HepG2 (cell line): ENCODE data around the gene ABHD12. TPM values are rescaled to one million over a fixed set of nuclear protein-coding genes. Genes with fewer than 3 reads are reported as not detected.

ENCODE experiments used
- ATM ChIP-seq: fragments of 450-650 bp; IDR thresholded peaks from 2 replicates; pipeline ENCODE4 v1.7.1; 2017; ENCODE audit warnings: mild to moderate bottlenecking, borderline replicate concordance
- CENPX ChIP-seq: sonication (generic); formaldehyde crosslinking; IDR thresholded peaks from 2 replicates; pipeline ENCODE4 v1.9.0; 2021; ENCODE audit warnings: mild to moderate bottlenecking, missing genetic modification reagents, moderate library complexity
- CHCHD3 ChIP-seq: sonication (generic); formaldehyde crosslinking; IDR thresholded peaks from 2 replicates; pipeline ENCODE4 v1.8.0; 2022; ENCODE audit warnings: mild to moderate bottlenecking, missing genetic modification reagents, moderate library complexity
- IKZF1 ChIP-seq: fragments of 450-650 bp; IDR thresholded peaks from 2 replicates; pipeline ENCODE4 v1.7.1; 2016
- SOX6 ChIP-seq, 2 experiments: fragments of 450-650 bp in 1 of 2; sonication (generic) in 1 of 2; formaldehyde crosslinking in 1 of 2; IDR thresholded peaks; 2 replicates each; pipeline versions ENCODE4 v1.4.0 to v1.6.1; 2017 to 2020; ENCODE audit warnings: antibody characterized with exemption in 1 of 2, mild to moderate bottlenecking in 1 of 2, missing genetic modification reagents in 1 of 2
- SSRP1 ChIP-seq: IDR thresholded peaks from 2 replicates; pipeline ENCODE4 v1.6.1; 2016; ENCODE audit warnings: control low read depth
- TOE1 ChIP-seq: sonication (generic); formaldehyde crosslinking; IDR thresholded peaks from 2 replicates; pipeline ENCODE4 v1.4.0; 2020; ENCODE audit warnings: mild to moderate bottlenecking, missing genetic modification reagents
- ZNF101 ChIP-seq: sonication (generic); formaldehyde crosslinking; IDR thresholded peaks from 2 replicates; pipeline ENCODE4 v1.4.0; 2020; ENCODE audit warnings: mild to moderate bottlenecking, low read depth, missing genetic modification reagents, borderline replicate concordance
- ZNF678 ChIP-seq: sonication (generic); formaldehyde crosslinking; IDR thresholded peaks from 2 replicates; pipeline ENCODE4 v1.4.0; 2020; ENCODE audit warnings: mild to moderate bottlenecking, missing genetic modification reagents
- ZSCAN30 ChIP-seq: sonication (generic); formaldehyde crosslinking; IDR thresholded peaks from 2 replicates; pipeline ENCODE4 v1.5.0; 2020; ENCODE audit warnings: mild to moderate bottlenecking, missing genetic modification reagents
- polyA plus RNA-seq, 8 experiments: library from polyadenylated mRNA; depleted of rRNA in 3 of 8; stranded (reverse) in 7 of 8; unstranded in 1 of 8; fragments of >200 nt; fragmentation: Illumina TruSeq in 4 of 8; extraction: Trizol in 4 of 8; gene quantifications; 2 replicates each; pipeline versions ENCODE4 v1.2.1 to v1.2.3, GENCODE V29; 2011 to 2016; ENCODE audit warnings: low read depth in 4 of 8, missing spikeins in 1 of 8, mixed read lengths in 1 of 8; ENCODE audit not compliant: insufficient read depth in 1 of 8
- total RNA-seq, 5 experiments: library from RNA; depleted of rRNA; stranded (reverse); fragments of >200 nt; fragmentation: Illumina TruSeq; extraction: Trizol; gene quantifications; 2 replicates each; pipeline ENCODE4 v1.2.3, GENCODE V29; 2016; ENCODE audit warnings: low read depth in 1 of 5
- TF ChIP-seq, protein P1 (sequence below): sonication (generic); formaldehyde crosslinking; IDR thresholded peaks from 2 replicates; pipeline ENCODE4 v1.4.0; 2020; ENCODE audit warnings: missing genetic modification reagents
- TF ChIP-seq, protein P2 (sequence below): sonication (generic); formaldehyde crosslinking; IDR thresholded peaks from 2 replicates; pipeline ENCODE4 v1.8.0; 2023; ENCODE audit warnings: mild to moderate bottlenecking, missing genetic modification reagents
- TF ChIP-seq, protein P3 (sequence below): sonication (generic); formaldehyde crosslinking; IDR thresholded peaks from 2 replicates; pipeline ENCODE4 v1.4.0; 2020; ENCODE audit warnings: missing genetic modification reagents
- TF ChIP-seq, protein P4 (sequence below): conservative IDR thresholded peaks from 2 replicates; pipeline ENCODE4 v1.6.1; 2018; ENCODE audit warnings: missing genetic modification reagents
- TF ChIP-seq, protein P5 (sequence below): IDR thresholded peaks from 2 replicates; pipeline ENCODE4 v1.6.1; 2016
- TF ChIP-seq, protein P6 (sequence below): sonication (generic); formaldehyde crosslinking; IDR thresholded peaks from 2 replicates; pipeline ENCODE4 v1.4.0; 2020; ENCODE audit warnings: missing genetic modification reagents

The ABHD12 gene
- total and polyA plus RNA-seq, 2 of the 13 experiments (the other 11 are each of a cell fraction or from before 2014, with no cell fraction given), result 23.5 to 72.1 TPM

DNA sequence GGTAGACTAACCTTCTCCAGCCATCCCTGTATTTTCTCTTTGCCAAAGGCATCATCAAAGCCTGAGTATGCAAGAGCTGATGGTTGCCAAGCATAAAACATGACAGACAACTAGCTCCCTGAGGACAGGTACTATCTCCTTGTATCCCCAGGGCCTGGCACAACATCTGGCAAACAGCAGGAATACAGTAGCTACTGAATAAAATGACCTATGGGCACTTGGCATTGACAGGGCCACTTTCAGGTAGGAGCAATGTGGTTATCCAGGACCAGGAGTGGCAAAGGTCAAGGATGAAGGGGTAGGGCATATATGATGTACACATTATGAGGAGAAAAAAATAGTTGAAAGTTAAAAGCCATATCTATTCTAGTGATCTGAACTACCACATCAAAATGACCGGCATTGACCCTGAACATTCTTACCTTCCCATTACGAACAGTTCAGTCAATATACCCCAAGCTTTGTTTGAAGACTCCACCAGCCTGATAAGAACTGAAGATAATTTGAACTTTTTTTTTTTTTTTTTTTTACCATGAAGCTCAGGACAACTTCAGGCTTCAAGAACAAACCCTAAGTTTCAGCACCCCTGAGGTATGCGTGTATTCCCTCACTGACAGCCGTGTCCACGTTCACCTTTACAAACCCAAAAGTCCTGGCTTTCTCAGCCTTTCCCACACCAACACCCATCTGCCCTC is 12.3 kb downstream of the ABHD12 start (continued):
- TF ChIP-seq, protein P1, sequence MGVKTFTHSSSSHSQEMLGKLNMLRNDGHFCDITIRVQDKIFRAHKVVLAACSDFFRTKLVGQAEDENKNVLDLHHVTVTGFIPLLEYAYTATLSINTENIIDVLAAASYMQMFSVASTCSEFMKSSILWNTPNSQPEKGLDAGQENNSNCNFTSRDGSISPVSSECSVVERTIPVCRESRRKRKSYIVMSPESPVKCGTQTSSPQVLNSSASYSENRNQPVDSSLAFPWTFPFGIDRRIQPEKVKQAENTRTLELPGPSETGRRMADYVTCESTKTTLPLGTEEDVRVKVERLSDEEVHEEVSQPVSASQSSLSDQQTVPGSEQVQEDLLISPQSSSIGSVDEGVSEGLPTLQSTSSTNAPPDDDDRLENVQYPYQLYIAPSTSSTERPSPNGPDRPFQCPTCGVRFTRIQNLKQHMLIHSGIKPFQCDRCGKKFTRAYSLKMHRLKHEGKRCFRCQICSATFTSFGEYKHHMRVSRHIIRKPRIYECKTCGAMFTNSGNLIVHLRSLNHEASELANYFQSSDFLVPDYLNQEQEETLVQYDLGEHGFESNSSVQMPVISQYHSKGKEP (CRISPR knock-in tag), result no peak
- TF ChIP-seq CENPX (CRISPR knock-in tag), result no peak
- TF ChIP-seq, protein P2, sequence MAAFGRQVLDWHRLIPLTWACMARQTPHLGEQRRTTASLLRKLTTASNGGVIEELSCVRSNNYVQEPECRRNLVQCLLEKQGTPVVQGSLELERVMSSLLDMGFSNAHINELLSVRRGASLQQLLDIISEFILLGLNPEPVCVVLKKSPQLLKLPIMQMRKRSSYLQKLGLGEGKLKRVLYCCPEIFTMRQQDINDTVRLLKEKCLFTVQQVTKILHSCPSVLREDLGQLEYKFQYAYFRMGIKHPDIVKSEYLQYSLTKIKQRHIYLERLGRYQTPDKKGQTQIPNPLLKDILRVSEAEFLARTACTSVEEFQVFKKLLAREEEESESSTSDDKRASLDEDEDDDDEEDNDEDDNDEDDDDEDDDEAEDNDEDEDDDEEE, result no peak
- TF ChIP-seq IKZF1, result no peak
- TF ChIP-seq ZNF678 (CRISPR knock-in tag), result no peak
- TF ChIP-seq SOX6 (IDR thresholded peaks at IDR 0.05), result no peak
- TF ChIP-seq SOX6 (CRISPR knock-in tag; IDR thresholded peaks at IDR 0.05), result peak; percentile 94
- TF ChIP-seq, protein P3, sequence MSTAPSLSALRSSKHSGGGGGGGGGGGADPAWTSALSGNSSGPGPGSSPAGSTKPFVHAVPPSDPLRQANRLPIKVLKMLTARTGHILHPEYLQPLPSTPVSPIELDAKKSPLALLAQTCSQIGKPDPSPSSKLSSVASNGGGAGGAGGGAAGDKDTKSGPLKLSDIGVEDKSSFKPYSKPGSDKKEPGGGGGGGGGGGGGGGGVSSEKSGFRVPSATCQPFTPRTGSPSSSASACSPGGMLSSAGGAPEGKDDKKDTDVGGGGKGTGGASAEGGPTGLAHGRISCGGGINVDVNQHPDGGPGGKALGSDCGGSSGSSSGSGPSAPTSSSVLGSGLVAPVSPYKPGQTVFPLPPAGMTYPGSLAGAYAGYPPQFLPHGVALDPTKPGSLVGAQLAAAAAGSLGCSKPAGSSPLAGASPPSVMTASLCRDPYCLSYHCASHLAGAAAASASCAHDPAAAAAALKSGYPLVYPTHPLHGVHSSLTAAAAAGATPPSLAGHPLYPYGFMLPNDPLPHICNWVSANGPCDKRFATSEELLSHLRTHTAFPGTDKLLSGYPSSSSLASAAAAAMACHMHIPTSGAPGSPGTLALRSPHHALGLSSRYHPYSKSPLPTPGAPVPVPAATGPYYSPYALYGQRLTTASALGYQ (CRISPR knock-in tag), result peak; percentile 99
- TF ChIP-seq, protein P4, sequence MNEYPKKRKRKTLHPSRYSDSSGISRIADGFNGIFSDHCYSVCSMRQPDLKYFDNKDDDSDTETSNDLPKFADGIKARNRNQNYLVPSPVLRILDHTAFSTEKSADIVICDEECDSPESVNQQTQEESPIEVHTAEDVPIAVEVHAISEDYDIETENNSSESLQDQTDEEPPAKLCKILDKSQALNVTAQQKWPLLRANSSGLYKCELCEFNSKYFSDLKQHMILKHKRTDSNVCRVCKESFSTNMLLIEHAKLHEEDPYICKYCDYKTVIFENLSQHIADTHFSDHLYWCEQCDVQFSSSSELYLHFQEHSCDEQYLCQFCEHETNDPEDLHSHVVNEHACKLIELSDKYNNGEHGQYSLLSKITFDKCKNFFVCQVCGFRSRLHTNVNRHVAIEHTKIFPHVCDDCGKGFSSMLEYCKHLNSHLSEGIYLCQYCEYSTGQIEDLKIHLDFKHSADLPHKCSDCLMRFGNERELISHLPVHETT (CRISPR knock-in tag), result no peak; the same call in 1 of the 2 replicates
- TF ChIP-seq ZNF101 (CRISPR knock-in tag), result no peak
- TF ChIP-seq, protein P5, sequence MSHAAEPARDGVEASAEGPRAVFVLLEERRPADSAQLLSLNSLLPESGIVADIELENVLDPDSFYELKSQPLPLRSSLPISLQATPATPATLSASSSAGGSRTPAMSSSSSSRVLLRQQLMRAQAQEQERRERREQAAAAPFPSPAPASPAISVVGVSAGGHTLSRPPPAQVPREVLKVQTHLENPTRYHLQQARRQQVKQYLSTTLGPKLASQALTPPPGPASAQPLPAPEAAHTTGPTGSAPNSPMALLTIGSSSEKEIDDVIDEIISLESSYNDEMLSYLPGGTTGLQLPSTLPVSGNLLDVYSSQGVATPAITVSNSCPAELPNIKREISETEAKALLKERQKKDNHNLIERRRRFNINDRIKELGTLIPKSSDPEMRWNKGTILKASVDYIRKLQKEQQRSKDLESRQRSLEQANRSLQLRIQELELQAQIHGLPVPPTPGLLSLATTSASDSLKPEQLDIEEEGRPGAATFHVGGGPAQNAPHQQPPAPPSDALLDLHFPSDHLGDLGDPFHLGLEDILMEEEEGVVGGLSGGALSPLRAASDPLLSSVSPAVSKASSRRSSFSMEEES, result no peak
- TF ChIP-seq SSRP1 (CRISPR knock-in tag), result no peak
- no peak for TF ChIP-seq CHCHD3 (CRISPR knock-in tag)
- TF ChIP-seq TOE1 (CRISPR knock-in tag), result peak; percentile 32; the same call in 1 of the 2 replicates
- TF ChIP-seq, protein P6, sequence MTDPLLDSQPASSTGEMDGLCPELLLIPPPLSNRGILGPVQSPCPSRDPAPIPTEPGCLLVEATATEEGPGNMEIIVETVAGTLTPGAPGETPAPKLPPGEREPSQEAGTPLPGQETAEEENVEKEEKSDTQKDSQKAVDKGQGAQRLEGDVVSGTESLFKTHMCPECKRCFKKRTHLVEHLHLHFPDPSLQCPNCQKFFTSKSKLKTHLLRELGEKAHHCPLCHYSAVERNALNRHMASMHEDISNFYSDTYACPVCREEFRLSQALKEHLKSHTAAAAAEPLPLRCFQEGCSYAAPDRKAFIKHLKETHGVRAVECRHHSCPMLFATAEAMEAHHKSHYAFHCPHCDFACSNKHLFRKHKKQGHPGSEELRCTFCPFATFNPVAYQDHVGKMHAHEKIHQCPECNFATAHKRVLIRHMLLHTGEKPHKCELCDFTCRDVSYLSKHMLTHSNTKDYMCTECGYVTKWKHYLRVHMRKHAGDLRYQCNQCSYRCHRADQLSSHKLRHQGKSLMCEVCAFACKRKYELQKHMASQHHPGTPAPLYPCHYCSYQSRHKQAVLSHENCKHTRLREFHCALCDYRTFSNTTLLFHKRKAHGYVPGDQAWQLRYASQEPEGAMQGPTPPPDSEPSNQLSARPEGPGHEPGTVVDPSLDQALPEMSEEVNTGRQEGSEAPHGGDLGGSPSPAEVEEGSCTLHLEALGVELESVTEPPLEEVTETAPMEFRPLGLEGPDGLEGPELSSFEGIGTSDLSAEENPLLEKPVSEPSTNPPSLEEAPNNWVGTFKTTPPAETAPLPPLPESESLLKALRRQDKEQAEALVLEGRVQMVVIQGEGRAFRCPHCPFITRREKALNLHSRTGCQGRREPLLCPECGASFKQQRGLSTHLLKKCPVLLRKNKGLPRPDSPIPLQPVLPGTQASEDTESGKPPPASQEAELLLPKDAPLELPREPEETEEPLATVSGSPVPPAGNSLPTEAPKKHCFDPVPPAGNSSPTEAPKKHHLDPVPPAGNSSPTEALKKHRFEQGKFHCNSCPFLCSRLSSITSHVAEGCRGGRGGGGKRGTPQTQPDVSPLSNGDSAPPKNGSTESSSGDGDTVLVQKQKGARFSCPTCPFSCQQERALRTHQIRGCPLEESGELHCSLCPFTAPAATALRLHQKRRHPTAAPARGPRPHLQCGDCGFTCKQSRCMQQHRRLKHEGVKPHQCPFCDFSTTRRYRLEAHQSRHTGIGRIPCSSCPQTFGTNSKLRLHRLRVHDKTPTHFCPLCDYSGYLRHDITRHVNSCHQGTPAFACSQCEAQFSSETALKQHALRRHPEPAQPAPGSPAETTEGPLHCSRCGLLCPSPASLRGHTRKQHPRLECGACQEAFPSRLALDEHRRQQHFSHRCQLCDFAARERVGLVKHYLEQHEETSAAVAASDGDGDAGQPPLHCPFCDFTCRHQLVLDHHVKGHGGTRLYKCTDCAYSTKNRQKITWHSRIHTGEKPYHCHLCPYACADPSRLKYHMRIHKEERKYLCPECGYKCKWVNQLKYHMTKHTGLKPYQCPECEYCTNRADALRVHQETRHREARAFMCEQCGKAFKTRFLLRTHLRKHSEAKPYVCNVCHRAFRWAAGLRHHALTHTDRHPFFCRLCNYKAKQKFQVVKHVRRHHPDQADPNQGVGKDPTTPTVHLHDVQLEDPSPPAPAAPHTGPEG (CRISPR knock-in tag), result no peak
- TF ChIP-seq ZSCAN30 (CRISPR knock-in tag), result no peak
- no peak for TF ChIP-seq ATM
